ENCODE results near the gene SYP.

The SYP gene

DNA sequence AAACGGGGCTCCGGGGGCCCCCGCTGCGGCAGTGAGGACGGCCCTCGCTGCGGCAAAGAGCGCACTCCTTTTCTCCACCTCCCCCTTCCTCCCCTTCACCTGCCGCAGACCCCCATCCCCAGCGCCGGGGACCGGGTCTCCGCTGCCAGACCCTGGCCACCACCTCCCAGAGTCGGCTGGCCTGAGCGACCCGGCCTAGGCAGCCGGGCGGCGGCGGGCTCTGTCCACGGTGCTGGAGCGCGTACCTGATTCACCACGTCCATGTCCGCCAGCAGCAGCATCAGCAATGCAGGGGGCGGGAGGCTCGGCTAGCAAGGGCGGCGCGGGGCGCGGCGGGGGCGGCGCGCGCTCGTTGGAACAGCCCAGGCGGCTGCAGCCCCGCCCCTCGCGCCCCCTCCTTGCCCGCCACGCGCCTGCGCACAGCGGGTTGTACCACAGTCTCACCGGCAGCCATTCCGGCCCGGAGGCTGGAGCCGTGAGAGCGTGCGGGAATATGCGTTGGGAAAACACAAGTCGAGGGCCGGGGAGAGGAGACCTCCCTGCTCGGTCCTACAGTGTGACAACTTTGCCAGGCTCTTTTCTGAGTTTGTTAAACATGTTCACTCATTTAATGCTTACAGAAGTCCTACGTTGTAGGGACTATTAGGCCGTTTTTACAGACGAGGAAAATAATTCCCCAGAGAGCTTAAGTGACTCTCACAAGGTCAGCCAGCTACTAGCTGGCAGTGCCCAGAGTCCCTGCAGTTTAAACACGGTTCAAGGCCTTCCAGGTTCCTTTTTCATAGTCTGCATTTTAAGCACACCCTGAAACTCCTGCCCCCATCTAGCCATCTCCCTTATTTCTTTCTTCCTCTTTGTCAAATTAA, at the start of gene SYP:
Gene SYP, minus strand, starts transcription at position 288 of the 866 bp plus-strand sequence. Its CDS starts 7 bp downstream, at position 281.
- in situ Hi-C loops (cut with MboI; ENCODE audit: low sequenced_read_pairs), result no loop called here

DNA sequence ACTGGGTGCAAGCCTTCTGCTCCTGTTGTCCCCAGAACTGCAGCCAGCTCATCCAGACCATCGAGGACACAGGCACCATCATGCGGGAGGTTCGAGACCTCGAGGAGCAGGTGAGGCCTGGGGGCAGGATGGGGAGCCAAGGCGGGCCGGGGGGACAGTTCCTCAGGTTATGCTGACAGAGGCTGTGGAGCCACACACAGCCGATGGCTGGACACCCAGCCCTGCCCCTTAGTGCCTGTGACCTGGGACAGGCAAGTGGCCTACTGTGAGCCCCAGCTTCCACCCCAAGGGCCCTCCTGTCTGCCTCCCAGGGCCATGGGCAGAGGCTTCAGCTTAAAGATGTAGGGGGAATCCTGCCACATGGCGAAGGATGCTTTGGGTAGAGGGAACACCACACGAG, 49.6 kb upstream of the SYP start:
- in situ Hi-C loops (cut with MboI; ENCODE audit: low sequenced_read_pairs), result no loop called here

DNA sequence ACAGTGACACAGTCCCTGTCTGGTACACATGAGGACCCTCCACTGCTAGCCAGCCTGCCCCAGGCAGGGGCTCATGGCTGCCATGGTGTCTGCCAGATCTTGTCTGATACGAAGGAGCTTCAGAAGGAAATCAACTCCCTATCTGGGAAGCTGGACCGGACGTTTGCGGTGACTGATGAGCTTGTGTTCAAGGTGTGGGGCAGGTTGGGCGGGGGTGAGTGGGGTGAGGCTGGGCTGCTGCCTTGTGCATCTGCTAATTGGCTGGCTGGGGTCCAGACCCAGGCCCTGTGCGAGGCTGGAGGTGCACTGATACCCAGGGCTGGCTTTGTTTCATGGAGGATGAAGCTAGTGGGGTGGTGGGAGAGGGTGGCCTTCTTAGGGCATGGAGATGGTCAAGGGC, 49.1 kb upstream of the SYP start:
- in situ Hi-C loops (cut with MboI; ENCODE audit: low sequenced_read_pairs), result no loop called here

DNA sequence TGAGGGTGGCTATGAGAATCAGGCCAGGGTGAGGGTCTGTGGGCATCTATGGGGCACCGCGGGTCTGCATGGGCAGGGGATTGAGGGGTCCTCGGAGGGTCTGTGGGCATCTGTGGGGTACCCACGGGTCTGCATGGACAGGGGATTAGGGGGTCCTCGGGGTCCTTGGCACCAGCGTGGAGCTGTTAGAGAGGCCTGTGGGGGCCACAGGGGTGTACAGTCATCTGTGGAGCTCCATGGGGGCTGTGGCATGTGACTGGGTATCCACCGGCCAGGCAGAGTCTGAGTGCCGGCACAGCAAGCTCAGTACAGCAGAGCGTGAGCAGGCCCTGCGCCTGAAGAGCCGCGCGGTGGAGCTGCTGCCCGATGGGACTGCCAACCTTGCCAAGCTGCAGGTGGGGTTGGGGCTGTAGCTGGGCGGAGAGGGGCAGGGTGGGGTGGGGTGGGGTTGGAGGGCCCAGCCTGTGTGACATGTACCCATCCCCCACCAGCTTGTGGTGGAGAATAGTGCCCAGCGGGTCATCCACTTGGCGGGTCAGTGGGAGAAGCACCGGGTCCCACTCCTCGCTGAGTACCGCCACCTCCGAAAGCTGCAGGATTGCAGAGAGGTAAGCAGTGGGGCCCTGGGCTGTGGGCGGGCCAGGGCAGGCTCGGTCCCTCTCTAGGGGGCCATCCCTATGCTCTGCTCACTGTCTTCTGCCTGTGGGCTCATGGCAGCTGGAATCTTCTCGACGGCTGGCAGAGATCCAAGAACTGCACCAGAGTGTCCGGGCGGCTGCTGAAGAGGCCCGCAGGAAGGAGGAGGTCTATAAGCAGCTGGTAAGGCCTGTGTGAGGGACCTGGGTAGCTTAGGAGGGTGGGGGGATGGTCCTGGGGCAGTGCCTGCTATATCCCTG, 48.2 kb upstream of the SYP start:
- in situ Hi-C loops (cut with MboI; ENCODE audit: low sequenced_read_pairs), result no loop called here

DNA sequence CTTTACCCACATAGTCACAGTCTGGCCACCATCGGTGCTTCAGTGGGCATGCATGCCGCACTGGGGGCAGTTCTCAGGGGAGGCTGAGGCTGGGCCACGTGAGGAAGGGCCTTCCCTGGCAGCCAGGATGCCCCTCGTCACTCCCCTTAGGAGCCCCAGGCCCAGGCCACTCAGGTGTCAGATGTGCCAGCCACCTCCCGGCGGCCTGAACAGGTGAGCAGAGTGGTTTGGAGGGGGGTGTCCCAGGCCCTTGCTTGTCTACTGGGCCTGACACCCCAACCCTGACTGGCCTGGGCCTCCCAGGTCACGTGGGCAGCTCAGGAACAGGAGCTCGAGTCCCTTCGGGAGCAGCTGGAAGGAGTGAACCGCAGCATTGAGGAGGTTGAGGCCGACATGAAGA, 47.4 kb upstream of the SYP start:
- in situ Hi-C loops (cut with MboI; ENCODE audit: low sequenced_read_pairs), result no loop called here

DNA sequence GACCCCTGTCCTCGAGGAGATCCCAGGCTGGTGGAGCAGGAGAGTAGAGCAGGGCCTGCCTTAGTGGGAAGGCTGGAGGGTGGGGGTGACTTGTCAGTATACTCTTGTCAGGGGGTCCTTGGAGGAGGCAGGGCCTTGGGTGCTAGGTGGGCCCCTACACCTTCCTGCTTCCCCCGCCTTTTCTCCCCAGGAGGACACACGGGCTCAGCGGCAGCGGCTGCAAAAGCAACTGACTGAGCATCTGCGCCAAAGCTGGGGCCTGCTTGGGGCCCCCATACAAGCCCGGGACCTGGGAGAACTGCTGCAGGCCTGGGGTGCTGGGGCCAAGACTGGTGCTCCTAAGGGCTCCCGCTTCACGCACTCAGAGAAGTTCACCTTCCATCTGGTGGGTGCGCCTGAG, 46.5 kb upstream of the SYP start:
- in situ Hi-C loops (cut with MboI; ENCODE audit: low sequenced_read_pairs), result no loop called here

DNA sequence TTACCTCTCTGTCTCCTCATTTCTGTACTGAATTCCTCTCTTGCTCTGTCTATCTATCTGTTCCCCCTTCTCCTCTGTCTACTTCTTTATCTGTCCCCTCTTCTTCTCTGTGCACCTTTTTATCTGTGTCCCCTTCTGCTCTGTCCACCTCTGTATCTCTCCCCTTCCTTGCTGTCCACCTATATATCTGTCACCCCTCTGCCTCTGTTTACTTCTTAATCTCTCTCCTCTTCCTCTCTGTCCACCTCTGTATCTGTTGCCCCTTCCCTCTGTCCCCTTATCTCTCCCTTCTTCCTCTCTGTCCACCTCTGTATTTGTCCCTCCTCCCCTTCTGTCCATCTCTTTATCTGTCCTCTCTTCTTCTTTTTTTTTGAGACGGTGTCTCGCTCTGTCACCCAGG, 44.2 kb upstream of the SYP start:
- in situ Hi-C loops (cut with MboI; ENCODE audit: low sequenced_read_pairs), result no loop called here

DNA sequence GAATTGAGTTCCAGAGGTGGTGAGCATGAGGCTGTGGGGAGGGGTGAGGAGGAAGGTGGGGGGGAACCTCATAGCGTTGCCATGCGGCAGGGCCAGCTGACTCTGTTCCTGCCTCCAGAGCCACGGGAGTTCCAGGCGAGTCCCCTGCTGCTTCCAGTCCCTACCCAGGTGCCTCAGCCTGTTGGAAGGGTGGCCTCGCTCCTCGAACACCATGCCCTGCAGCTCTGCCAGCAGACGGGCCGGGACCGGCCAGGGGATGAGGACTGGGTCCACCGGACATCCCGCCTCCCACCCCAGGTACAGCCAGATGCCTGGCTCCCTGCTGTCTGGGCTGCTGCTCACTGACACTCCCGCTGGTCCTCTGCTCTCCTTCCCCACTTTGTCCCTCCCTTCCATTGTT, 43.2 kb upstream of the SYP start:
- in situ Hi-C loops (cut with MboI; ENCODE audit: low sequenced_read_pairs), result no loop called here

DNA sequence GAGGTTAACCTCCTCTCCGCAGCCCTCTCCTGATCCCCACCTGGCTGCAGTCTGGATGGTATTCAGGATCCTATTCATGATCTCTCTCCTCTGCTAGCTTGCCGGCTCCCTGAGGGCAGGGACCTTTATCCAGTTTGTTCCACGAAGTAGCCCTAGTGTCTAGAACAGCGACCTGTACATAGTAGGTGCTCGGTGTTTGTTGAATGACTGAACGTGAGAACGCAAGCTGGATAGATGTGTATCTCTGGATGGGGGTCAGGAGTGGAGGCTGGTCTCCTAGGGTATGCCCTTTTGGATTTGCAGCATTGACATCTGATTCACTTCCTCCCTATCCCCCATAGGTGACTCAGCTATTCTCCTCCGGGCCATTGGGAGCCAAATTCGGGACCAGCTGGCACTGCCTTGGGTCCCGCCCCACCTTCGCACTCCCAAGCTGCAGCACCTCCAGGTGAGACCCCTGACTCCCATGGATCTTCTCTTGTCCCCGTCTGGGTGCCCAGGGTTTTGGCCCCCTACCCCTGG, 42.6 kb upstream of the SYP start:
- in situ Hi-C loops (cut with MboI; ENCODE audit: low sequenced_read_pairs), result no loop called here

DNA sequence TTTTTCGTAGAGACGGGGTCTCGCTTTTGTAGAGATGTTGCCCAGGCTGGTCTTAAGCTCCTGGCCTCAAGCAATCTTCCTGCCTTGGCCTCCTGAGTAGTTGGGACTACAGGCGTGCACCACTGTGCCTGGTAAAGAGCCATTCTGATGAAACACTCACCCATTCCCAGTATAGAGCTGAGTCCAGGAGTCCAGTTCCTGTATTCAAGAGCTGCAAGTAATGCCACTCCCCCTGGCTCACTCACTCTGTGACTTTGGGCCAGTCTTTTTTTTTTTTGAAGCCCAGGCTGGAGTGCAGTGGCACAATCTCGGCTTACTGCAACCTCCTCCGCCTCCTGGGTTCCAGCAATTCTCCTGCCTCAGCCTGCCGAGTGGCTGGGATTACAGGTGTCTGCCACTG, 38.7 kb upstream of the SYP start:
- in situ Hi-C loops (cut with MboI; ENCODE audit: low sequenced_read_pairs), result no loop called here

DNA sequence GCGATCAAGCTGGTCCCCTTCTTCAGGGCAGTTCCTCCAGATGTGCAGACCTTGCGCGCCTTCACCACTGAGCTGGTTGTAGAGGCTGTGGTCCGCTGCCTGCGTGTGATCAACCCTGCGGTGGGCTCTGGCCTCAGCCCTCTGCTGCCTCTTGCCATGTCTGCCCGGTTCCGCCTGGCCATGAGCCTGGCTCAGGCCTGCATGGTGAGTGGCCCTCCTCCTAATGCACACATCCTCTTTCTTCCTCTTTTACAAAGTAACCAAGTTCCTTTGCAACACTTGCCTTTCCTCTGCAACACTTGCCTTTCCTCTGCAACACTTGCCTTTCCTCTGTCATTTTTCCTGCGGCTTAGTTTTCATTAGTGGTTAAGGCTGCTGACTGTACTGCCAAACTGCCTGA, 37.1 kb upstream of the SYP start:
- in situ Hi-C loops (cut with MboI; ENCODE audit: low sequenced_read_pairs), result no loop called here

DNA sequence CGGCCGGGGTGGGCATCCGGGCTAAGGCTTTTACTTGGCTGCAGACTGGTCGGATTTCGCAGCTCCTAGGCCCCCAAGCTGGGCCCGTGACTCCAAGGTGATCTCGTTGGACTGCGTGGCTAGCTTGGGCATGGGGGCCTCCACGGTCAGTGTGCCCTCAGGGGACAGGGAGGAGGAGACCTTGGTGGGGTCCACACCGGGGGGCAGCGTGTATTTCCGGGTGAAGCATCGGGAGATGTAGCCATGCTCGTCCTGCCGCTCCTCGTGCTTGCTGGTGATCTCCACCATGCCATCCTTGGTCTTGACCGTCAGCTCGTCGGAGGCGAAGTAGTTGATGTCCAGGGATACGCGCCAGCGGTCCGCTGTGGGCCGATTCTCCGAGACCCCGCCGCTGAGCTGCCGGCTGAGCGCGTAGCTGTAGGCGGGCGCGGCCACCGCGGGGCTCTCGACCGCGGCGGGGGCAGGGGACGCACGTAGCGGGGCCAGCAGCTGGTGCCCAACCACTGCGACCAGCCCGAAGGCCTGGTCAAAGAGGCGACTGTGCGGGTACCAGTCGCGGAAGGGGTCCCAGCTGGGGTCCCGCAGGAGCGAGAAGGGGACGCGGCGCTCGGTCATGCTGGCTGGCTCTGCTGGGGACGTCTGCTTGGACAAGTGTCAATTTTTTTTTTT, 34.0 kb upstream of the SYP start:
- in situ Hi-C loops (cut with MboI; ENCODE audit: low sequenced_read_pairs), result no loop called here

DNA sequence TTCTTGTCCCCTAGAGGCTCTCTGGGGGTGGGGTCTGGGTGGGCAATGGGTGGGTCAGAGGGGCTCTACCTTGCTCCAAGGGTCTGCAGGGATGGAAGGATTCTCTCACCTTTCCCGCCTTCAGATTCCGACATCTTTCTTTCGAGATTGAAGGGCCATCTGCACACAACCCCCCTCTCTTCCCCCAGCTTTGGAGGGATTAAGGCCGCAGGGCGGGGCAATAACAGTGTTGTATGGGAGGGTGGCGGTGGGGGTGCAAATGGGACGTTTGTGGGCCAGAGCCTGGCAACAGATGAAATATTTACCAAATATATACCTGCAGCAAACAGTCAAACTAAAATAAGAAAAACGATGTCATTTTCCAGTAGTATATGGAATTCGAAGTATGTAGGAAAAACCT, 33.2 kb upstream of the SYP start, which contains the start of gene CACNA1F:
Gene CACNA1F, minus strand, starts transcription at position 165 of the 400 bp plus-strand sequence. Its CDS starts 31 bp downstream, at position 134.
- in situ Hi-C loops (cut with MboI; ENCODE audit: low sequenced_read_pairs), result no loop called here

DNA sequence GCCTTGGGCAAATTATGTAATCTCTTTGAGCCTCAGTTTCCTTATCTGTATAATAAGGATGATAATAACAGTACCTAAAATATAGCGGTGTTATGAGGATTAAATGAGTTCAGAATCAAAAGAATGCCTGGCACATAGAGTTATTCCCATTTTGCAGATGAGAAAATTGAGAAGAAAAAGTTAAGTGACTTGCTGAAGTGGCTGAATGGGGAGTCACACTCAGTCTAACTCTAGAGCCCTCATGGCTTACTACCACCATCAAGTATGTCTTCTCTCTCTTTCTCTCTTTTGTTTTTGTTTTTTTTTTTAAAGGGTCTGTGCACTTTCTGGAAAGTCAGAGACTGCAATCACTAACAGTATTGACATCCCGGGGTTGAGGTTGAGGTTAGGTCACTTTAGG, 32.5 kb upstream of the SYP start:
- in situ Hi-C loops (cut with MboI; ENCODE audit: low sequenced_read_pairs), result no loop called here

DNA sequence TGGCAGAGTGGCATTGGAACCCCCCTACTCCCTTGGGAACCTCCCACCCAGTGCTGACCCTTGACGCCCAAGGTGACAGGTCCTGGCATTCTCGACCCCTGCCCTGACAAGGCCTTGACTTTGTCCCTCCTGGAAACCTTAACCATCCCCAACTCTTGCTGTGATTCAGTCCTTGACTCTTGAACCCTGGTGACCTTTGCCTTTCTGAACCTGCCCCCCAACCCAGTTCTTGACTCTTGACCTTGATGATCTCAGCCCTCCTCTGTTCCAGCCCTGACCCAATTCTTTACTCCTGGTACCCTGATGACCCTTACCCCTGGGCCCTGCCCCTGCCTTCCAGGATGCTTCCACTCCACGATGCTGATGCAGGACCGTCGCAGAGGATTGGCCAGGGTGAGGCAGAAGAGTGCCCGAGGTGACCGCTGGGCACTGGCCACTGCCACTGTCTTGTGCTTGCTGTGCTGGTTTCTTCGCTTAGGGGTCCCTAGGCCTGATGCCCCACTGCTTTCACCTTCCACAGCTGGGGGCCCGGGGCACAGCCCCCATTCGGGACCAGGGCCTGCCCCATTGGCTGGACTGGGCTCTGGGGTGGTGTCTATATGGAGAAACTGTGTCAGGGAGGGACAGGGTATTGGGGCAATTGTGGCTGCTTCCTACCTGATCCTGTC, 31.5 kb upstream of the SYP start:
- in situ Hi-C loops (cut with MboI; ENCODE audit: low sequenced_read_pairs), result no loop called here

DNA sequence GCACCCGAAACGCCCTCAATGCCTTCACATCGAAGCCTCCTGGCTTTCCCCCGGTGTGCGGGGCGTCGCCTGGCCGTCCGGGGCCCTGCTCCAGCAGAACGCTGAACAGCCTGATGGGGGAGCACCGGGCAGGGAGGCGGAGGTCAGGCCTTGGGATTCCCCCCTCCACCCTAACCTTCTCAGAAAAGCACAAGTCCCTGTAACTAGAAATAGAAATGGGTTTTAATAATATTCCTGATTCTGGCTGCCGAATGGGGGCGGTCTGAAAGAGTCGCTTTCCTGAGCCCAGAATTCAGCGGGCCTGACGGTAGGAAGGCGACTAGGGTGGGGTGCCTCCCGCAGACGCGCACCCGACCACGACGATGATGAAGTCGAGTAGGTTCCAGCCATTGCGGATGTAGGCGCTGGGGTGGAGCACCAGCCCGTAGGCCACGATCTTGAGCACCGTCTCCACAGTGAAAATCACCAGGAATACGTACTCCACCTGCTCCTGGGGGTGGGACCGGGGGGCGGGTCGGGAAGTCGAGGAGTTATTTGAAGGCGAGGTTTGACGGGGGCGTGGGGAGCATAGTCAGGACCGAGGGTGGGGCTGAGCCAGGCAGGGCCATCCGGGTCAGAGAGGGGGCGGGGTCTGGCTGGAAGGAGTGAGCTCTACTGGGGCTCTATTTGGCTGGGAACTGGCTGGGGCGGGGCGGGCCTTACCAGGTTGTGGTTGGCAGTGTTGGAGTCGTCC, 30.7 kb upstream of the SYP start:
- in situ Hi-C loops (cut with MboI; ENCODE audit: low sequenced_read_pairs), result no loop called here

DNA sequence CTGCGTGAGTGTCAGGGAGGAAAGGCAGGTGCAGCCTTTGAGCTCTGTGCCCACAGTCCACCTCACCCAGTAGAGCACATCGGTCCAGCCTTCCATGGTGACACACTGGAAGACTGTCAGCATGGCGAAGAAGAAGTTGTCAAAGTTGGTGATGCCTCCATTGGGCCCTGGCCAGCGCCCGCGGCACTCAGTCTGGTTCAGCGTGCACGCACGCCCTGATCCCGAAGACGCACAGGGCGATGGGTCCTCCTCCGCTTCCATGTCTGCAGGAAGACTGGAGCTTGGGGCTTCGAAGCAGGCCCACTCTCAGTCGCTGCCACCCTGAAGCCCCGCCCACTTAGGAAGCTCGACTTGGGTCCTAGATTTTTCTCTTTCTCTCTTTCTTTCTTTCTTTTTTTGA, 28.2 kb upstream of the SYP start:
- in situ Hi-C loops (cut with MboI; ENCODE audit: low sequenced_read_pairs), result no loop called here

DNA sequence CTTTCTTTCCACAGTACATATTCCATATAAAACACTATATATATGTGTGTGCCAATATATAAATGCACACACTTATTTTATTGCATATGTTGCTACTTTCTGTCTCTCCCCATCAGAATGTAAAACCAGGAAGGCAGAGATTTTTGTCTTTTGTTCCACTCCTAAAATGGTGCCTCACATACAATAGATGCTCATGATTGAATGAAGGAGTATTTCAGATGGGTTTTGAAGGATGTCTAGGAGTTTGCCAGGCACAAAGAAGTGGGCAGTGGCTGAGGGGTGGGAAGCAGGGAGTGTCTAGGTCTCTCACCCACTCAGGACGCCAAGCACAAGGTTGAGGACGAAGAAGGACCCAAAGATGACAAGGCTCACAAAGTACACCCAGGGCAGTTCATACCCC, 27.7 kb upstream of the SYP start:
- in situ Hi-C loops (cut with MboI; ENCODE audit: low sequenced_read_pairs), result no loop called here

DNA sequence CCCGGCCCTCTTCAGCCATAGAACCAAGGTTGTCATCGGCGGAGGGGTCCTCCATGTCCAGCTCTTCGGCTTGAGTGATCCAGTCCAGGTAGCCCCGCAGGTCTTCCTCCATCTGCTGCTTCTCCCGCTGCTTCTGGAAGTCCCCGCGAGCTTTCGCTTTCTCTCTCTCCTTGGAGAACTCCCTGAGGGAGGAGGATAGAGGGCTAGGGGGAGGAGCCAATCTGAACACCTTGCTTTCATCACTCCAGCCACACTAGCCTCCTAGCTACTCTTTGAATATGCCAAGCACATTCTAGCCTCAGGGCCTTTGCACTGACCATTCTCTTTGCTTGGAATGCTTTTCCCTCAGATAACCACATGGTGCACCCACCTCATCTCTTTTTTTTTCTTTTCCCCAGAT, 27.0 kb upstream of the SYP start:
- in situ Hi-C loops (cut with MboI; ENCODE audit: low sequenced_read_pairs), result no loop called here

DNA sequence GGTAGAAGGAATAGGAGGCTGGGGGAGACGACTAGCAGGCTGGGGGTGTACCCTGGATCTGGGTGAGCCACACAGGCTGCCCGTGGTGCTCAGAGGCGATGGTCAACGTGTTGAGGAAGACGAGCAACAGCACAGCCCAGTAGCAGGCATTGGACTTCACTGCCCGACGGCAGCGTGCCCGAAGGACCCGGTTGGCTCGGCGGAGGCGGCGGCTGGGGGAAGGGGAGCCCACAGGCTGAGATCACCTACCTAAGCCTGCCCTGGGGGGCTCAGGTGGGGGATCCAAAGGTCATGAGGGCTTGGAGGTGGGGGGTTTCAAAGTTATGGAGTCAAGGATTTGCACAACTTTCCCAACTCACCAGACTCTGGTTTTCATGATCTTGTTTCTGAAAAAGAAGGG, 25.9 kb upstream of the SYP start:
- in situ Hi-C loops (cut with MboI; ENCODE audit: low sequenced_read_pairs), result no loop called here

Measured in HL-60/S4 treated with phorbol 12-myristate 13-acetate at 8.2 ng/mL for 4 days and 3 days (cell line).